Measurements from ENCODE around the gene PPP1R15A.

- TF ChIP-seq POU6F1 (CRISPR knock-in tag; IDR thresholded peaks at IDR 0.05; ENCODE audit: borderline replicate concordance, low read depth) (no peak), ZFP30 (CRISPR knock-in tag; IDR thresholded peaks at IDR 0.05) (no peak)
These were observed 28.5 kb downstream of the PPP1R15A start for GRCh38 chr19:48900477-48901406.

All from SK-N-SH treated with all-trans-retinoic acid at 6 μM for 48 hours (cell line).